HEK293 (cell line): ENCODE measurements around the gene DUSP10.
A peak's percentile ranks its signal among the peaks of the same experiment; 100 is the strongest.

ENCODE experiments used
- CTCF ChIA-PET: fragments of 350-600 bp; formaldehyde crosslinking; extraction: SDS; loops from one replicate; lab custom pipeline; 2021; ENCODE audit warnings: antibody characterized with exemption; lab: Yijun Ruan, JAX
- POLR2A ChIA-PET: fragments of 300-600 bp; formaldehyde crosslinking; extraction: SDS; loops from one replicate; lab custom pipeline; 2020; ENCODE audit warnings: antibody characterized with exemption, inconsistent platforms; lab: Yijun Ruan, JAX
- H3K27ac ChIP-seq: fragments of 200-500 bp; sonication (Bioruptor generic); 2 replicates; pipeline ENCODE4 v1.5.1; 2014; ENCODE audit warnings: low read depth, low read length, control low read depth, inconsistent platforms; ENCODE audit errors: extremely low read depth
- H3K36me3 ChIP-seq, 2 experiments: fragments of 200-500 bp in 1 of 2; sonication (Bioruptor generic) in 1 of 2; 1 replicate in 1 of 2; 2 replicates in 1 of 2; pipeline ENCODE4 v1.5.1; 2014 to 2017; ENCODE audit warnings: inconsistent platforms in 2 of 2, low read length in 2 of 2; ENCODE audit not compliant: control insufficient read depth in 2 of 2, insufficient read depth in 1 of 2
- H3K4me1 ChIP-seq: fragments of 200-500 bp; sonication (Bioruptor generic); 2 replicates; pipeline ENCODE4 v1.5.1; 2014; ENCODE audit warnings: mild to moderate bottlenecking, low read length, inconsistent platforms; ENCODE audit not compliant: control insufficient read depth, insufficient read depth
- H3K4me3 ChIP-seq: 2 replicates; pipeline ENCODE4 v1.5.1; 2011; ENCODE audit warnings: low read depth, mild to moderate bottlenecking, control low read depth, low read length, moderate library complexity
- H3K9me3 ChIP-seq: fragments of 200-500 bp; sonication (Bioruptor generic); 2 replicates; pipeline ENCODE4 v1.5.1; 2014; ENCODE audit warnings: low read depth, low read length, inconsistent platforms; ENCODE audit not compliant: control insufficient read depth, insufficient read depth
- CTCF ChIP-seq: fragments of 450-650 bp; formaldehyde crosslinking; IDR thresholded peaks from 2 replicates; pipeline ENCODE4 v1.5.1; 2016; ENCODE audit warnings: missing biosample characterization, missing genetic modification characterization
- ZNF121 ChIP-seq: fragments of 450-650 bp; formaldehyde crosslinking; IDR thresholded peaks from 2 replicates; pipeline ENCODE4 v1.5.1; 2016; ENCODE audit warnings: missing biosample characterization, missing genetic modification characterization
- ZNF174 ChIP-seq: fragments of 450-650 bp; formaldehyde crosslinking; IDR thresholded peaks from 2 replicates; pipeline ENCODE4 v1.5.0; 2017; ENCODE audit warnings: missing biosample characterization, mild to moderate bottlenecking, missing genetic modification characterization
- ZNF266 ChIP-seq: fragments of 450-650 bp; formaldehyde crosslinking; IDR thresholded peaks from 2 replicates; pipeline ENCODE4 v1.5.1; 2016; ENCODE audit warnings: missing biosample characterization, missing genetic modification characterization, low read depth
- ZNF274 ChIP-seq, 2 experiments: fragments of 200-500 bp in 1 of 2; fragments of 450-650 bp in 1 of 2; sonication (Bioruptor generic) in 1 of 2; formaldehyde crosslinking in 1 of 2; IDR thresholded peaks; 2 replicates each; pipeline versions ENCODE4 v1.5.1 to v1.6.1; 2014 to 2016; ENCODE audit warnings: borderline replicate concordance in 1 of 2, inconsistent platforms in 1 of 2, low read length in 1 of 2, missing biosample characterization in 1 of 2, missing genetic modification characterization in 1 of 2
- ZNF302 ChIP-seq: fragments of 450-650 bp; formaldehyde crosslinking; IDR thresholded peaks from 2 replicates; pipeline ENCODE4 v1.5.1; 2016; ENCODE audit warnings: missing biosample characterization, missing genetic modification characterization, low read depth
- ZNF514 ChIP-seq: fragments of 450-650 bp; formaldehyde crosslinking; IDR thresholded peaks from 2 replicates; pipeline ENCODE4 v1.5.1; 2016; ENCODE audit warnings: missing biosample characterization, missing genetic modification characterization
- ZNF623 ChIP-seq: fragments of 450-650 bp; formaldehyde crosslinking; IDR thresholded peaks from 2 replicates; pipeline ENCODE4 v1.5.1; 2016; ENCODE audit warnings: missing biosample characterization, missing genetic modification characterization
- ZNF624 ChIP-seq: fragments of 450-650 bp; formaldehyde crosslinking; IDR thresholded peaks from 2 replicates; pipeline ENCODE4 v1.5.1; 2017; ENCODE audit warnings: missing biosample characterization, missing genetic modification characterization
- ZNF658 ChIP-seq: fragments of 450-650 bp; formaldehyde crosslinking; IDR thresholded peaks from 2 replicates; pipeline ENCODE4; 2016; ENCODE audit warnings: missing biosample characterization, missing genetic modification characterization
- ZNF664 ChIP-seq: fragments of 450-650 bp; formaldehyde crosslinking; IDR thresholded peaks from 2 replicates; pipeline ENCODE4 v1.5.1; 2016; ENCODE audit warnings: missing biosample characterization, missing genetic modification characterization
- ZNF777 ChIP-seq: fragments of 450-650 bp; formaldehyde crosslinking; IDR thresholded peaks from 2 replicates; pipeline ENCODE4 v1.5.1; 2017; ENCODE audit warnings: missing biosample characterization, missing genetic modification characterization, borderline replicate concordance
- ZNF830 ChIP-seq: fragments of 450-650 bp; IDR thresholded peaks from 2 replicates; pipeline ENCODE4 v1.5.0; 2018; ENCODE audit warnings: missing biosample characterization, missing genetic modification characterization, low read depth, mild to moderate bottlenecking, moderate library complexity
- ZXDB ChIP-seq: fragments of 450-650 bp; formaldehyde crosslinking; IDR thresholded peaks from 2 replicates; pipeline ENCODE4 v1.5.1; 2016; ENCODE audit warnings: missing biosample characterization, missing genetic modification characterization
- TF ChIP-seq, protein P1 (sequence below): fragments of 450-650 bp; IDR thresholded peaks from 2 replicates; pipeline ENCODE4 v1.5.1; 2018; ENCODE audit warnings: missing biosample characterization, mild to moderate bottlenecking, missing genetic modification characterization
- TF ChIP-seq, protein P2 (sequence below): fragments of 450-650 bp; formaldehyde crosslinking; IDR thresholded peaks from 2 replicates; pipeline ENCODE4 v1.5.1; 2017; ENCODE audit warnings: missing biosample characterization, mild to moderate bottlenecking, missing genetic modification characterization, moderate library complexity

Gene DUSP10

GRCh38 chr1:221729771-221730330 is 12.0 kb downstream of the DUSP10 start (continued):
- TF ChIP-seq, protein P1, sequence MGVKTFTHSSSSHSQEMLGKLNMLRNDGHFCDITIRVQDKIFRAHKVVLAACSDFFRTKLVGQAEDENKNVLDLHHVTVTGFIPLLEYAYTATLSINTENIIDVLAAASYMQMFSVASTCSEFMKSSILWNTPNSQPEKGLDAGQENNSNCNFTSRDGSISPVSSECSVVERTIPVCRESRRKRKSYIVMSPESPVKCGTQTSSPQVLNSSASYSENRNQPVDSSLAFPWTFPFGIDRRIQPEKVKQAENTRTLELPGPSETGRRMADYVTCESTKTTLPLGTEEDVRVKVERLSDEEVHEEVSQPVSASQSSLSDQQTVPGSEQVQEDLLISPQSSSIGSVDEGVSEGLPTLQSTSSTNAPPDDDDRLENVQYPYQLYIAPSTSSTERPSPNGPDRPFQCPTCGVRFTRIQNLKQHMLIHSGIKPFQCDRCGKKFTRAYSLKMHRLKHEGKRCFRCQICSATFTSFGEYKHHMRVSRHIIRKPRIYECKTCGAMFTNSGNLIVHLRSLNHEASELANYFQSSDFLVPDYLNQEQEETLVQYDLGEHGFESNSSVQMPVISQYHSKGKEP (tag by site-specific recombination): no peak

- peaks cover 3% of the 10 kb centered on the region; the same call in 1 of the 2 replicates for H3K4me1 ChIP-seq
- TF ChIP-seq ZNF302 (tag by site-specific recombination) (no peak), ZNF266 (tag by site-specific recombination) (no peak), ZNF274 (IDR thresholded peaks at IDR 0.05; ENCODE audit: low read length) (no peak), ZNF274 (tag by site-specific recombination; IDR thresholded peaks at IDR 0.05; ENCODE audit: borderline replicate concordance) (no peak), ZNF174 (tag by site-specific recombination) (no peak), ZNF658 (tag by site-specific recombination) (no peak), ZNF624 (tag by site-specific recombination) (no peak), ZNF623 (tag by site-specific recombination) (no peak), ZNF830 (tag by site-specific recombination) (no peak), CTCF (tag by site-specific recombination) (no peak), ZNF777 (no peak), ZXDB (tag by site-specific recombination) (no peak), ZNF664 (no peak)
- no peaks in the 10 kb centered on the region for H3K9me3 ChIP-seq
- POLR2A ChIA-PET: interaction anchor here (2.8 kb wide), 1 partner anchor 13 kb away, joined by 18 read pairs; the partner anchor contains the start of gene DUSP10
- H3K4me3 ChIP-seq: no peak overlapping the region
- no peak overlapping the region for H3K27ac ChIP-seq
- CTCF ChIA-PET: no interaction called here
- peaks cover 0 to 4% of the 10 kb centered on the region in 2 experiments; a peak in 1 of 3 replicates for H3K36me3 ChIP-seq
Observed at GRCh38 chr1:221728037-221728505, 13.8 kb downstream of the DUSP10 start.

- ChIA-PET CTCF (no interaction called here), POLR2A (no interaction called here)
- TF ChIP-seq ZNF121 (tag by site-specific recombination) (no peak), ZNF514 (tag by site-specific recombination) (no peak)
- TF ChIP-seq, protein P2, sequence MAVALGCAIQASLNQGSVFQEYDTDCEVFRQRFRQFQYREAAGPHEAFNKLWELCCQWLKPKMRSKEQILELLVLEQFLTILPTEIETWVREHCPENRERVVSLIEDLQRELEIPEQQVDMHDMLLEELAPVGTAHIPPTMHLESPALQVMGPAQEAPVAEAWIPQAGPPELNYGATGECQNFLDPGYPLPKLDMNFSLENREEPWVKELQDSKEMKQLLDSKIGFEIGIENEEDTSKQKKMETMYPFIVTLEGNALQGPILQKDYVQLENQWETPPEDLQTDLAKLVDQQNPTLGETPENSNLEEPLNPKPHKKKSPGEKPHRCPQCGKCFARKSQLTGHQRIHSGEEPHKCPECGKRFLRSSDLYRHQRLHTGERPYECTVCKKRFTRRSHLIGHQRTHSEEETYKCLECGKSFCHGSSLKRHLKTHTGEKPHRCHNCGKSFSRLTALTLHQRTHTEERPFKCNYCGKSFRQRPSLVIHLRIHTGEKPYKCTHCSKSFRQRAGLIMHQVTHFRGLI (tag by site-specific recombination): peak; percentile 92
- H3K4me3 ChIP-seq: no peak overlapping the region
- H3K9me3 ChIP-seq: no peaks in the 10 kb centered on the region
- H3K4me1 ChIP-seq: peaks cover 3% of the 10 kb centered on the region; the same call in 1 of the 2 replicates
- no peak overlapping the region for H3K27ac ChIP-seq
- peaks cover 0 to 4% of the 10 kb centered on the region in 2 experiments; a peak in 1 of 3 replicates for H3K36me3 ChIP-seq
Observed at GRCh38 chr1:221727146-221728036, 14.5 kb downstream of the DUSP10 start.
